GM21576 (cell line): ENCODE data around the gene DCTN1.
"Not testable (repeated sequence)": the region's sequence is repeated elsewhere in the genome, so short reads cannot be mapped to it uniquely, and the experiment has no call there.

Experiments used
- ATAC-seq: cut with Tn5 transposase; IDR thresholded peaks from one replicate; pipeline ENCODE4 v1.9.1; 2021; ENCODE audit warnings: mild to moderate bottlenecking, moderate library complexity; ENCODE audit not compliant: unreplicated experiment

The DCTN1 gene

DNA sequence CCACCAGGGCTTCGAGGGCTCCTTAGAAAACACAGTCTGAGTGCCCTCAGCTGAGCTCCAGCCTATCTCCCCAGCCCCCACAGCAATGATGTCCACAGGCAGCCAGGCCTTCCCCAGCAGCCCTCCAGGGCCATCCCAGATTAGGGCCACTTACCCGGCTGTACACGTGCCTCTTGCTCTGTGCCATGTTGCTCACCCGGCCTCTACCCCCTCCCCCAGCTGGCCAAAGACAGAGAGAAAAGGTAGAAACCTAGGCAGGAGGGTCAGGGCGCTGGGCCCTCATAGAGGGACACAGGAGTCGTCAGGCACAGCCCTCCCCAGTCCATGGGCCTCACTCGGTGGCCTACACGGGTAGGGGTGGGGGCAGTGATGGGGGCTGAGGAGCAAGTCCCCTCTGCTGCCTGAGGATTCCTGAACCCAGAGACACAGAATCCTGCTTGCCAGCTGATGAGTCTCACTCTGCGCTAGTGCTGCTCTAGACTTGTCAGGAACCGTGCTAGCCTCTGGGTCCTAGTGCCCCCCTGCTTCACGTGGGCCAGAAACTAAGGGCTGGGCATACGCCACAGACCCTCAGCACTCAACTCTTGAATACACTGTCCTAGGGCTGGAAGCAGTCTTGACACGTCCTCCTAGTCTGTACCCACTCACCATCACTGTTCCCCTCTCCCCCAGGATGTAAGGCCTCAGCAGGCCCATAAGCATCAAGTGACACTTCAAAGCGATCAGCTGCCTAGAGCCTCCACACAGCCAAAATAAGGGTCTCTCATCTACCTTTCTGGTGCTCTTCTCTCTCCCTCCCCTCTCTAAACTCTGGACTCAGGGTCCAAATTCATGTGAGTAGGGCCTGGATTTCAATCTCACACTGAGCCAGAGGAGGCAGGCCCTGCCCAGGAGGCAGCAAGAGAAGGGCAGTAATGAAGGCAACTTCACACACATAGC, at the start of gene DCTN1:
Gene DCTN1, minus strand, starts transcription at position 461 of the 939 bp plus-strand sequence. Its CDS starts 274 bp downstream, at position 187.
- peak; percentile 52 for ATAC-seq

DNA sequence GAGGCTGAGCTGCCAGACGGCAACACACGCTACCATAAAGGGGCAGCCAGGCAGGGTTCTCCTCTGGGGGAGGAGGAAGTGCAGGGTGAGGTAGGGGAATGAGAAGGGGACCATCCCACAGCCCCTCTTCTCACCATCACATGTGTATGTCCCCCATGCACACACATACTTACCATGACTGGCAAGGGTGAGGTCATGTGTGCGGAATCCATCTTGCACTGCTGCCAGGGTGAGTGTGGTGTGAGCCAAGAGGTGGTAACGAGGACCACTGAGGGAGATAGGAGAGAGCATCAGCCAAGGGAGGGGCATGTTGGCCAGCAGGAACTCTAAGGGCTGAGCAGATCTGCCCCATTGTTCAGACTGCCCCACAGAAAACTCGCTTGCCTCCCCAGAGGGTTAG, 48.6 kb upstream of the DCTN1 start:
- ATAC-seq, result no peak

DNA sequence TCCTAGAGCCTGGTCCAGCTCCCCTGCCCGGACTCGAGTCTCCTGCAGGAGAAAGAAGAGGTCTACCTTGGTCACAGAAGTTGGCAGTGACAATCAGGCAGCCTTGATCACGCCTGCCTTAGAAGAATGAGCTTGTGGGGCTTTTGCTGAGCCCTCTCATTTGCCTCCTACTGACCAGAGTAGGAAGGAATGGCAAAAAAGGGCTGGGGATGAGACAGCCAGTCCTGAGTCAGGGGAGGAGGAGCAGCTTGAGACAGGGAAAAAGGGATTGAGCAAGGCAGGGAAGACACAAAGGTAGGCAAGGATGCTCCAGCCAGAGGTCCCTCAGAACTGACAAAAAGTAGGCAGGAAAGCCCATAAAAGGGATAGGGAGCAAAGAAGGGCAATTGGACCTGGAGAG, 47.4 kb upstream of the DCTN1 start:
- ATAC-seq, result no peak

DNA sequence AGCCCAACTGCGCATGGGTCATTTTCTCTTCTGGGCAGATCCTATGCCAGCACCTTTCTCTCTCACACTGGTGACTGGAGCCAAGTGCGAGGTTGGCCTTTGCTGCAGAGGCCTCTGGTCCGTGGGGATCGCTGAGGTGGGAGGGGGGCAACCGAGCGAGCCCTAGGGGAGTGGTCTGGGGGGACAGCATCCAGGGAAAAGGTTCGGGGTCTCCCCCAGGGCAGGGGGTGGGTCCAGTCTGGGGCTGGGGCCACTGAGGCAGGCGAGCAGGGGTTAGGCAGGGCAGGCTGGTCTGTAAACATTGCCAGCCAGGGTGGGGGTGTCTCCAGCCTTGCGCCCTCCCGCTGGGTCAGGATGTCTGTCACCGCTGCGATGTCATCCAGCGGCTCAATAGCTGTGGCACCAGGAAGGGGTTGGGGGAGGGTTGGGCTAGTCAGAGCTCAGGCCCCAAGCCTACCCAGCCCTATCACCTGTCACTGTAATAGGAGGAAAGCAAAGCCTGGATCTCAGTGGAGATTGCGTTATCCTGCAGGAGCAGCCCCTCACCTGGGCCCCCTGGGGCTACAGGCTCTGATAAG, 46.2 kb upstream of the DCTN1 start:
- no peak for ATAC-seq

GRCh38 chr2:74425523-74425922, 45.4 kb upstream of the DCTN1 start:
- ATAC-seq, result no peak

GRCh38 chr2:74424995-74425406, 44.9 kb upstream of the DCTN1 start:
- ATAC-seq, result no peak

GRCh38 chr2:74424139-74424992, 44.3 kb upstream of the DCTN1 start:
- ATAC-seq, result no peak

DNA sequence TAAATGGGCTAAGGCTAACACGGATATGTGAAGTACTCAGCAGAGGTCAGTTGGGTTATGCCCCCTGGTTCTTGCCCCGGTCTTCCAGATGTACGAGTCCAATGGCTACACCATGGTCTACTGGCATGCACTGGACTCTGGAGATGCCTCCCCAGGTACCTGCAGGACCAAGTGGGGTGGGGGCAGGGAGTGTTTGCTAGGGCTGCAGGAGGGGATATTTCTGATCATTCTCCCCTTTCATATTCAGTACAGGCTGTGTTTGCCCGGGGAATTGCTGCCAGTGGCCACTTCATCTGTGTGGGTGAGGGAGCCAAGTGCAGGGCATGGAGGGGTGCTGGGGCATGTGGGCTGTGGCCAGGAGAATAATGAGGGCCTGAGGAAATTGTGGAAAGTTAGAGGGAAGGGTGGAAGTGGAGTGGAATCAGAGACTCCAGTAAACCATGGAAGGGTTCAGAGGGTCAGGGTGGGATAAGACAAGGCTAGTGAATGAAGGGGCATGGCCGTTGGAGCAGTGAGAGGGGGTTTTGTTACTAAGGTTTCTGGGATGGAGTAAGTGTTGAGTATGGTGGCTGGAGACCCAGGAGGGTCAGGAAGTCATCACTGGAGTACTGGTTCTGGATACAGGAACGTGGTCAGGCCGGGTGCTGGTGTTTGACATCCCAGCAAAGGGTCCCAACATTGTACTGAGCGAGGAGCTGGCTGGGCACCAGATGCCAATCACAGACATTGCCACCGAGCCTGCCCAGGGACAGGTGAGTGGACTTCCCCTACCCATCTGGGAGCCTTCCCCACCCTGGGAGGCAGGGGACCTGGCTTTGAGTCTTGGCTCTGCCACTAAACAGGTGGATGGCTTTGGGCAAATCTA, 43.4 kb upstream of the DCTN1 start:
- ATAC-seq, result no peak

- ATAC-seq, result peak; percentile 92
Observed at GRCh38 chr2:74421221-74421870, 41.2 kb upstream of the DCTN1 start, which contains the start of the genes C2orf81 and WDR54. C2orf81 (minus strand) TSS chr2:74421619; CDS start chr2:74421560, 59 bp downstream. WDR54 (plus strand) TSS chr2:74421730; CDS start chr2:74422154, 424 bp downstream.

DNA sequence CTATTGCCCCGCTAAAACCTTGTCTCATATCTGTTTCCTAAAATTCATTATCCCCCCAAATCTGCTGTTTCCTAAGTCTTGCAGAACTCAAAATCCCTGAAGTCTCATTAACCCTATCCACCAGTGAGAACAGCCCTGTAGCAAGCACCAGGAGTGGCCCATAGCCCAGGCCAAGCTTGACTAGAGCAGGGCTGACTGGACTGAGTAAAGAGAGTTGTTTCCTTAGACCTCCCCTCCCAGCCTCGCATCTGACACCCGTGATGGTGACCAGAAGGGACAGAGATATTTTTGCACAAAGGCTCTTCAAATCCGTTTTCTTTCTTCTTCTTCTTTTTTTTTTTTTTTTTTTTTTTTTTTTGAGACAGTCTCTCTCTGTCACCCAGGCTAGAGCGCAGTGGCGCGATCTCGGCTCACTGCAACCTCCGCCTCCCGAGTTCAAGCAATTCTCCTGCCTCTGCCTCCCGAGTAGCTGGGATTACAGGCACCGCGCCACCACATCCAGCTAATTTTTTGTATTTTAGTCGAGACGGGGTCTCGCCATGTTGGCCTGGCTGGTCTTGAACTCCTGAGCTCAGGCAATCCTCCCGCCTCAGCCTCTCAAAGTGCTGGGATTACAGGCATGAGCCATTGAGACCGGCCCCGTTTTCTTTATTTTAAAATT, 40.5 kb upstream of the DCTN1 start:
- not testable (repeated sequence) for ATAC-seq

- ATAC-seq, result no peak
Observed at GRCh38 chr2:74420006-74420405, 39.9 kb upstream of the DCTN1 start.

DNA sequence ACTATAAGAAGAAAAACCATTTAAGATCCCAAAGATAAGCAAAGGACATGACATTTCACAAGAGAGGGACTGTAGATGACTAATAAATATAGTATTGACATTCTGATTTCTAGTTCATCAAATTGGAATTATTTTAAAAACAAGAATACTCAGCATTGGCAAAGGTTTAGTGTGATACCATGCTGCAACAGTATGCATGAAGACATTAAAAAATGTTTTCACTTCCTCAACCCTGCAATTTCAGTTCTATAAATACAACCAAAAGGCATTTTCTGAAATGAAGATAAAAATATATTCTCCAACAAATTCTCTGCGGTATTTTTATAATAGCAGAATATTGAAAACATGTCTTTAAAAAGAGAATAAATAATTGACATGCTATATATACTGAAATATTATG, 39.2 kb upstream of the DCTN1 start:
- ATAC-seq, result no peak

DNA sequence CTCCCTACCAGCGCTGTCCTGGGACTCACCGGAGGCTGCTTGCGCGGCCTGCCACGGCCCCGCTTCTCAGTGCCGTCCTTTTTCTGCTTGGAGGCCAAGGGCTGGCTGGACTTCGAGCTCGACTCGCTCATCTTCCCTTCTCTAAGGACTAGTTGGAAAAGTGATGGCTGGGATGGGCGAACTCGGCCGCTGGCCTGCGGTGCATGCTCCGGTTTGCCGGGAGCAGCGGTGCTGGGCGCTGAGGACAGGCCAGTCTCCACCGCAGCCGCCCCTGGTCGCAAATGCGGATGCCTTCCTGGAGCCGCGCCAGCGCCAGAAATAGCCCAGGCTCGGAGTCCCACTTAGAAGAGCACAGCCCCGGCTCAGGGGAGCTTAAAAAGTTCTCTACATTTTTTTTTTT, 38.2 kb upstream of the DCTN1 start:
- no peak for ATAC-seq

DNA sequence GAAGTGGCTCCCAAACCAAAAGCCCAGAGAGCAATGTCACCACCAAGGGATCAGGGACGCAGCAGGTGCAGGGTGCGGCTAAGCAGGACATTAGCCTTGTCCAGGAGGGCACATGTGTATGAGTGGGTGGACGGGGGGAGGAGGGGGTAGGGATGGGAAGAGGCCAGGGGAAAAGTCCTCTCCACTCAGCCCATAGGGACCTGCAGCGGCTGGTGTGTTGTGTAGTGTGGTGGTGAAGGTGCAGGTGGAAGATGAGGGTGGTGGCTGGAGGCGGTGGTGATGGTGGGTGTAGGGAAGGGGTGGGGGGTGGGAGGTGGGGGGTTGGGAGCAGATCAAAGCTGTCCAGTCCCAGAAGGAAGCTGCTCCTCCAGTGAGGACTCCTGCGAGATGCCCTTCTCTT, 37.7 kb upstream of the DCTN1 start:
- ATAC-seq, result no peak

DNA sequence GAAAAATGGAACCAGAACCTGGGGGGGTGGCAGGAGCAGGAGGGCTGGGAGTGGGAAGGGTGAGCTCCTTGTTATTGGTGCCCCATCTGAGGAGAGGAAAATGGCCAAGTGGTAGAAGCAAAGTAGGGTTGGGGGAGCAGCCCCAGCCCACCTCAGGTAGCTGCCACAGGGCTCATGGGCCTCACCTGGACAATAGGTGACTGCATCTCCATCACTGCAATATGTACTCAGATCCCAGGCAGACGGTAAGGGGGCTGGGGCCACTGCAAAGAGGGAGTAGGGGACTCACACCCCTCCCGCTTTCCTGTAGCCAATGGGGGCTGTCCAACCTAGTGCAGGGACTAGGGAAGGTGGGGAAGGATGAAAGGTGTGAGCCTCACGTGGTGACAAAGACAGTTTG, 37.1 kb upstream of the DCTN1 start:
- no peak for ATAC-seq

GRCh38 chr2:74416778-74417177, 36.7 kb upstream of the DCTN1 start:
- ATAC-seq, result no peak

GRCh38 chr2:74415762-74416395, 35.8 kb upstream of the DCTN1 start:
- ATAC-seq, result no peak

DNA sequence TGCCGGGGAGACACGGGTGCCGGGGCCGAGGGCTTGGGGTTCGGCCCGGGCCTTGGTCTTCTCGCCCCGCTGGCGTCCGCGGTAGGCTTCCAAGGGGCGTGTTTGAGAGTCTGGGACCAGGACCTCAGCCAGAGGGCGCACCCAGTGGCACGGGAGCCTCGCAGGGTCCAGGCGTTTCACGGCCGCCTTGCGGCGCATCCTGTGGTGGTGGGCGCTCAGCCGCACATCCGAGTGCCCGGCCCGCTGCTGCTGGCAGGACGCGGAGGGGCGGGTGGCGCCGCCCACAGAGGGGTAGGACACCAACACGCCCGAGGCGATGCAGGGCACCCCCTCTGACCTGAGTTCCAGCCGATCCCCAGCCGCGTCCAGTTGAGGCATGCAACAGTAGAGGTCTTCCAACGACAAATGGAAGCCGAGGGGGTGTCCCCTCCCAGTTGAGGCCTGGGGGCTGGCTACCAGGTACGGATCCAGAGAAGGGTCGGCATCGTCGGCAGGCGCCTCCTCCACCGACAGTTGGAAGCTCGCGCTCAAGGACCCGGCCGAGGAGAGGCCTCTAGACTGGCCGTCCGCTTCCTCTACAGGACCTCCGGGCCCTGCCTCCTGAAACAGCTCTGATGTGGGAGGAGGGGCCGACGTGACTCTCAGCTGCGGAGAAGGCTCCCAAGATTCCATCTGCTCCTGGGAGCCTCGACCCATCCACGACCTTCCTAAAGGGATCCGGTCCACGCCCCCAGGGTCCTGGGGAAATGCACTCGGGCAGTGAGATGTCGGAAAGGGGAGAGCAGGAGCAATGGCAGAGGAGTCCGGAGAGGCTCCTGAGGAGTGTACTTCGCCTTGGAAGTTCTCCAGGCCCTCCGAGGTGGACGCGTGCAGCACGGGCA, 35.0 kb upstream of the DCTN1 start:
- peak; percentile 40 for ATAC-seq
